Inflammatory macrophage treated with lipopolysaccharide for 1 hour (primary cell): ENCODE results near the gene DYRK2.

ENCODE experiments used
- DNase-seq, 2 donors: peaks; one replicate each; pipeline ENCODE4 v3.0.0-alpha.2; 2020 to 2022

DYRK2 gene

GRCh38 chr12:67648521-67649260 lies at the start of gene DYRK2:
Gene DYRK2 (plus strand): TSS chr12:67648745. CDS start chr12:67649134, 389 bp downstream.
- peak; percentile 29 to 43 for DNase-seq

- DNase-seq: no peak
Observed at GRCh38 chr12:67599691-67600090, 48.9 kb upstream of the DYRK2 start.

- no peak for DNase-seq
Observed at GRCh38 chr12:67601126-67601525, 47.4 kb upstream of the DYRK2 start.

- no peak for DNase-seq
Observed at GRCh38 chr12:67609226-67609870, 39.2 kb upstream of the DYRK2 start.

- DNase-seq: no peak
Observed at GRCh38 chr12:67613040-67613439, 35.5 kb upstream of the DYRK2 start.

- no peak for DNase-seq
Observed at GRCh38 chr12:67617629-67618028, 30.9 kb upstream of the DYRK2 start.

- DNase-seq: no peak
Observed at GRCh38 chr12:67618303-67618702, 30.2 kb upstream of the DYRK2 start.

GRCh38 chr12:67621112-67621511 lies 27.4 kb upstream of the DYRK2 start:
- peak in 1 of 2 donors; percentile 46 for DNase-seq

GRCh38 chr12:67621926-67622325 lies 26.6 kb upstream of the DYRK2 start:
- no peak for DNase-seq

GRCh38 chr12:67623259-67623658 lies 25.3 kb upstream of the DYRK2 start:
- DNase-seq: no peak

- no peak for DNase-seq
Observed at GRCh38 chr12:67624355-67624754, 24.2 kb upstream of the DYRK2 start.

- no peak for DNase-seq
Observed at GRCh38 chr12:67625004-67625403, 23.5 kb upstream of the DYRK2 start.

- no peak for DNase-seq
Observed at GRCh38 chr12:67626156-67626555, 22.4 kb upstream of the DYRK2 start.

GRCh38 chr12:67630373-67631088 lies 18.0 kb upstream of the DYRK2 start:
- peak; percentile 45 to 56 for DNase-seq

GRCh38 chr12:67632005-67632404 lies 16.5 kb upstream of the DYRK2 start:
- no peak for DNase-seq

GRCh38 chr12:67633024-67633610 lies 15.4 kb upstream of the DYRK2 start:
- DNase-seq: no peak

- peak; percentile 31 to 66 for DNase-seq
Observed at GRCh38 chr12:67633708-67634107, 14.8 kb upstream of the DYRK2 start.

- peak; percentile 79 to 93 for DNase-seq
Observed at GRCh38 chr12:67634303-67634761, 14.2 kb upstream of the DYRK2 start.

GRCh38 chr12:67637718-67638117 lies 10.8 kb upstream of the DYRK2 start:
- no peak for DNase-seq

- DNase-seq: no peak
Observed at GRCh38 chr12:67638694-67639093, 9.9 kb upstream of the DYRK2 start.

- no peak for DNase-seq
Observed at GRCh38 chr12:67640863-67641262, 7.7 kb upstream of the DYRK2 start.

- DNase-seq: no peak
Observed at GRCh38 chr12:67645126-67645525, 3.4 kb upstream of the DYRK2 start.

- DNase-seq: no peak
Observed at GRCh38 chr12:67645601-67646000, 2.9 kb upstream of the DYRK2 start.
